Neuronal stem cell (in vitro differentiated cells): ENCODE results near the gene TRIM9.
A peak's percentile ranks its signal among the peaks of the same experiment; 100 is the strongest.

Source experiments
- DNase-seq: peaks from one replicate; pipeline ENCODE4 v3.0.0-alpha.2; 2013; ENCODE audit warnings: low spot score
- H2AFZ ChIP-seq: one replicate; pipeline ENCODE4 v1.6.1; 2013; ENCODE audit warnings: mild to moderate bottlenecking, low read length, inconsistent platforms
- H2AK5ac ChIP-seq: 2 replicates; pipeline ENCODE4 v1.6.1; 2013; ENCODE audit warnings: low read depth, mild to moderate bottlenecking, inconsistent platforms, low read length, moderate library complexity, mixed read lengths
- H2BK120ac ChIP-seq: 2 replicates; pipeline ENCODE4 v1.6.1; 2013; ENCODE audit warnings: low read depth, mild to moderate bottlenecking, inconsistent platforms, low read length, moderate library complexity, mixed read lengths
- H2BK12ac ChIP-seq: one replicate; pipeline ENCODE4 v1.6.1; 2013; ENCODE audit warnings: low read length, inconsistent platforms
- H2BK15ac ChIP-seq: 2 replicates; pipeline ENCODE4 v1.6.1; 2013; ENCODE audit warnings: mild to moderate bottlenecking, low read length, inconsistent platforms, mixed read lengths
- H2BK5ac ChIP-seq: one replicate; pipeline ENCODE4 v1.6.1; 2013; ENCODE audit warnings: inconsistent platforms, mild to moderate bottlenecking, low read length, moderate library complexity
- H3K14ac ChIP-seq: one replicate; pipeline ENCODE4 v1.6.1; 2013; ENCODE audit warnings: low read length, inconsistent platforms
- H3K18ac ChIP-seq: 2 replicates; pipeline ENCODE4 v1.6.1; 2013; ENCODE audit warnings: low read length, inconsistent platforms
- H3K23ac ChIP-seq: 2 replicates; pipeline ENCODE4 v1.6.1; 2013; ENCODE audit warnings: low read depth, mild to moderate bottlenecking, mixed read lengths, low read length, inconsistent platforms; ENCODE audit not compliant: poor library complexity
- H3K27ac ChIP-seq: replicated peaks from 3 replicates; pipeline ENCODE4 v1.5.1; 2013; ENCODE audit warnings: low read length, inconsistent platforms
- H3K27me3 ChIP-seq, 3 experiments: 2 replicates each; pipeline ENCODE4 v1.6.1; 2013; ENCODE audit warnings: low read length in 3 of 3, mild to moderate bottlenecking in 2 of 3, inconsistent platforms in 1 of 3, low read depth in 1 of 3, mixed read lengths in 1 of 3, moderate library complexity in 1 of 3; ENCODE audit not compliant: control insufficient read depth in 3 of 3, insufficient read depth in 3 of 3
- H3K36me3 ChIP-seq, 2 donors: replicated peaks in 1 of 2; 2 replicates each; pipeline ENCODE4 v1.6.1; 2013; ENCODE audit warnings: low read length in 2 of 2; ENCODE audit not compliant: control insufficient read depth in 2 of 2, insufficient read depth in 2 of 2
- H3K4ac ChIP-seq: 2 replicates; pipeline ENCODE4 v1.6.1; 2013; ENCODE audit warnings: inconsistent platforms, mild to moderate bottlenecking, low read length, moderate library complexity
- H3K4me1 ChIP-seq, 2 donors: 1 replicate in 1 of 2; 2 replicates in 1 of 2; pipeline ENCODE4 v1.6.1; 2013; ENCODE audit warnings: low read length in 2 of 2, low read depth in 1 of 2; ENCODE audit not compliant: control insufficient read depth in 2 of 2, insufficient read depth in 1 of 2
- H3K4me2 ChIP-seq: one replicate; pipeline ENCODE4 v1.6.1; 2013; ENCODE audit warnings: mild to moderate bottlenecking, low read length, inconsistent platforms; ENCODE audit not compliant: insufficient read depth, poor library complexity, severe bottlenecking
- H3K4me3 ChIP-seq, 2 donors: 2 replicates each; pipeline ENCODE4 v1.5.1; 2013; ENCODE audit warnings: low read length in 2 of 2, mild to moderate bottlenecking in 2 of 2, inconsistent platforms in 1 of 2, moderate library complexity in 1 of 2
- H3K79me1 ChIP-seq: one replicate; pipeline ENCODE4 v1.6.1; 2013; ENCODE audit warnings: low read depth, mild to moderate bottlenecking, inconsistent platforms, low read length, moderate library complexity
- H3K9ac ChIP-seq: one replicate; pipeline ENCODE4 v1.6.1; 2013; ENCODE audit warnings: mild to moderate bottlenecking, low read depth, low read length, inconsistent platforms; ENCODE audit not compliant: poor library complexity
- H3K9me3 ChIP-seq, 2 donors: replicated peaks in 1 of 2; 2 replicates each; pipeline versions ENCODE3 to v1.6.1; 2013; ENCODE audit warnings: low read length in 2 of 2, mild to moderate bottlenecking in 2 of 2, inconsistent platforms in 1 of 2, low read depth in 1 of 2, mixed read lengths in 1 of 2, moderate library complexity in 1 of 2; ENCODE audit not compliant: control insufficient read depth in 2 of 2, insufficient read depth in 1 of 2
- H4K8ac ChIP-seq: one replicate; pipeline ENCODE4 v1.6.1; 2013; ENCODE audit warnings: low read depth, mild to moderate bottlenecking, inconsistent platforms, low read length, moderate library complexity
- H4K91ac ChIP-seq: one replicate; pipeline ENCODE4 v1.6.1; 2013; ENCODE audit warnings: low read length, low read depth, mild to moderate bottlenecking, inconsistent platforms; ENCODE audit not compliant: poor library complexity
- WGBS, 2 donors: extraction: QIAGEN DNeasy Blood & Tissue Kit; methylation state at CpG; one replicate each; pipeline ENCODE4 v1.1.7; 2013; ENCODE audit warnings: missing lambda C conversion rate in 2 of 2, mixed read lengths in 1 of 2; ENCODE audit not compliant: insufficient read length in 2 of 2, insufficient replicate concordance in 1 of 2; ENCODE audit errors: extremely low coverage in 2 of 2; 5-methylcytosine and 5-hydroxymethylcytosine counted together

Gene TRIM9

GRCh38 chr14:50967103-50967502 is 127.8 kb downstream of the TRIM9 start:
- Histone ChIP-seq H2BK5ac (no peak overlapping the region), H3K27me3 (no peaks in the 10 kb centered on the region), H3K9ac (no peak overlapping the region), H2BK12ac (no peak overlapping the region), H3K18ac (no peak overlapping the region), H3K36me3 (no peaks in the 10 kb centered on the region), H3K9me3 (no peaks in the 10 kb centered on the region), H4K91ac (no peak overlapping the region), H3K4ac (no peak overlapping the region), H3K4me2 (no peak overlapping the region), H2AFZ (no peak overlapping the region), H3K79me1 (no peaks in the 10 kb centered on the region), H4K8ac (no peak overlapping the region), H3K23ac (no peak overlapping the region), H3K27ac (no peak overlapping the region), H2BK120ac (no peak overlapping the region), H3K4me1 (no peaks in the 10 kb centered on the region), H3K14ac (no peak overlapping the region), H3K4me3 (no peak overlapping the region), H2AK5ac (no peak overlapping the region), H2BK15ac (no peak overlapping the region)
- no CpG with 5 or more reads among the region's 3 CpGs for WGBS, 2 donors
- no peak for DNase-seq

GRCh38 chr14:50964683-50965390 is 130.1 kb downstream of the TRIM9 start:
- H3K4me3 ChIP-seq: no peak overlapping the region
- H2BK12ac ChIP-seq: no peak overlapping the region
- no peak overlapping the region for H2BK120ac ChIP-seq
- no peaks in the 10 kb centered on the region for H3K9me3 ChIP-seq
- no peak overlapping the region for H4K8ac ChIP-seq
- H3K9ac ChIP-seq: no peak overlapping the region
- H2BK15ac ChIP-seq: no peak overlapping the region
- WGBS, 2 donors: no CpG with 5 or more reads among the region's 5 CpGs
- H3K27me3 ChIP-seq: no peaks in the 10 kb centered on the region
- no peaks in the 10 kb centered on the region for H3K36me3 ChIP-seq
- DNase-seq: no peak
- H2BK5ac ChIP-seq: no peak overlapping the region
- H3K4ac ChIP-seq: no peak overlapping the region
- H4K91ac ChIP-seq: no peak overlapping the region
- H3K4me2 ChIP-seq: no peak overlapping the region
- H2AK5ac ChIP-seq: no peak overlapping the region
- H3K27ac ChIP-seq: no peak overlapping the region
- no peak overlapping the region for H3K18ac ChIP-seq
- no peak overlapping the region for H2AFZ ChIP-seq
- H3K4me1 ChIP-seq: peaks cover 0 to 5% of the 10 kb centered on the region in 2 donors
- H3K79me1 ChIP-seq: no peaks in the 10 kb centered on the region
- H3K23ac ChIP-seq: no peak overlapping the region
- H3K14ac ChIP-seq: no peak overlapping the region

GRCh38 chr14:50963919-50964318 is 131.0 kb downstream of the TRIM9 start:
- no peaks in the 10 kb centered on the region for H3K27me3 ChIP-seq
- H3K23ac ChIP-seq: no peak overlapping the region
- H3K9ac ChIP-seq: no peak overlapping the region
- H3K4me3 ChIP-seq: no peak overlapping the region
- no peaks in the 10 kb centered on the region for H3K36me3 ChIP-seq
- no peak overlapping the region for H3K14ac ChIP-seq
- no peak for DNase-seq
- H3K4me1 ChIP-seq: peaks cover 0 to 5% of the 10 kb centered on the region in 2 donors
- no peak overlapping the region for H3K27ac ChIP-seq
- H2BK120ac ChIP-seq: no peak overlapping the region
- no peaks in the 10 kb centered on the region for H3K9me3 ChIP-seq
- H2AK5ac ChIP-seq: no peak overlapping the region
- H3K79me1 ChIP-seq: no peaks in the 10 kb centered on the region
- no peak overlapping the region for H2AFZ ChIP-seq
- H2BK15ac ChIP-seq: no peak overlapping the region
- H2BK12ac ChIP-seq: no peak overlapping the region
- H3K4me2 ChIP-seq: no peak overlapping the region
- no CpG with 5 or more reads among the region's 5 CpGs for WGBS, 2 donors
- H2BK5ac ChIP-seq: no peak overlapping the region
- H3K4ac ChIP-seq: no peak overlapping the region
- no peak overlapping the region for H4K91ac ChIP-seq
- no peak overlapping the region for H3K18ac ChIP-seq
- H4K8ac ChIP-seq: no peak overlapping the region

GRCh38 chr14:50961605-50962221 is 133.2 kb downstream of the TRIM9 start:
- Histone ChIP-seq H3K79me1 (no peaks in the 10 kb centered on the region), H3K18ac (no peak overlapping the region), H2BK5ac (no peak overlapping the region), H3K4me3 (no peak overlapping the region), H3K9ac (no peak overlapping the region), H3K4ac (no peak overlapping the region), H2BK15ac (no peak overlapping the region), H2BK12ac (no peak overlapping the region), H2AK5ac (no peak overlapping the region), H4K91ac (no peak overlapping the region), H2AFZ (peak overlapping the region; percentile 78), H3K27me3 (no peaks in the 10 kb centered on the region), H3K23ac (no peak overlapping the region), H3K27ac (no peak overlapping the region), H3K4me2 (no peak overlapping the region), H3K4me1 (peaks cover 0 to 5% of the 10 kb centered on the region in 2 donors), H2BK120ac (no peak overlapping the region), H3K9me3 (no peaks in the 10 kb centered on the region), H3K14ac (no peak overlapping the region), H3K36me3 (no peaks in the 10 kb centered on the region), H4K8ac (no peak overlapping the region)
- WGBS, 2 donors: no CpG with 5 or more reads among the region's 2 CpGs
- no peak for DNase-seq
